Measurements from ENCODE around the gene OR1J2.

OR1J2 gene

DNA sequence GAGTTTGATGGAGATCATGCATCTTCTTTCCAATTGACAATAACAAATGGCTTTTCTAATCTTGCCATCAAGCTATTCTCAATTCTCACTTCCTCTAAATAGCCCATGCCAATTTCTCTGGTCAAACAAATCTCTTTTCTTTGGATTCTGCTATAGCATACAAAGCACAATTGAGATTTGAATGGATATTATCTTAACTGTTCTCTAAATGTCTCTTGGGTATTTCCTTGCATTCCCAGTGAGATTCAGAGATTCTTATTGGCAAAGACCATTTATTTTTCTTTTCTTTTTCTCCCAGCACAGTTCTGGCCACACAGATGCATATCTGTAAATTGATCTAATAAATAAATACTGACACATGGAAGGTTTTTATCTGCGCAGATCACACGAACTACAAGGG, 42.2 kb downstream of the OR1J2 start, which contains the start of gene OR1N2:
Gene OR1N2 (plus strand): TSS at position 301 of the 400 bp plus-strand sequence. CDS start 100 bp downstream, outside the sequence.
- DNase-seq, result no peak
